GM12872 (cell line): Measurements from ENCODE around the gene ADAMTS15.

Experiments
- TF ChIP-seq, protein P1 (sequence below): IDR thresholded peaks from 3 replicates; pipeline ENCODE4 v1.5.1; 2011; ENCODE audit warnings: low read depth, mild to moderate bottlenecking, low read length, moderate library complexity; ENCODE audit not compliant: insufficient read depth

ADAMTS15 gene

DNA sequence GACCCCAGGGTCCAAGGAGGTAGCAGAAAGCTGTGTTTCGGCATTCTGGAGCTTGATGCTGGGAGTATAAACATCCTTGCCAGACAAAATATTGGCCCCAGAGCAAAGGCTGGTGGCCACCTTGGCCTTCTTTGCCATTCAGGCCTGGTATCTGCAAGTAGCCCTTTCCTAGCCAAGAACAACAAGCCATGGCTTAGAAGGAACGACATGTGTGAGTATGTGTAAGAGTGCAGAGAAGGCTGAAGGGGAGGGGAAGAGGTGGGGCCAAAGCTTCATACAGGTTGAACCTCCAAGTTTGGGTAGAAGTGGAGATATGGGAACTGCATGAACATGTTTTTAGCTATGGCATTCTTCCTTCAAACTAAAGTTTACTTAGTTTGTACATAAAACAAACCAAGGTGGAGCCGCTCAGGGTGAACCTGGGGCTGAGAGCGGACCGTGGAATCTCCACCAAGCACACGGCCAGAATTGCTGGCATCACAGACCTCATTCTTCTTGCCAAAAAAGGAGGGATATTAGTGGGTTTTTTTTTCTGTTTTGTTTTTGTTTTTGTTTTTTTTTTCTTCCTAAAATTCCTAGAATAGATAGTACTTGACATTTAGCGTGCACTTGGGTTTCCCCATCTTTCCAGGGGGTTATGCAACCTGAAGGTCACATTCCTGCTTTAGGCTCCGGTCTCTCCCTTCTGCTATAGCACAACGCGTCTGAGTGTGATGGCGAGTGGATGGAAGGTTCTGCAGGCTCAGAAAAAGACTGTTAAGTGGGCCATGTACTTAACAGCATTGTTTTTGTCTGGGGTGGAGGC lies 70.9 kb downstream of the ADAMTS15 start:
- TF ChIP-seq, protein P1, sequence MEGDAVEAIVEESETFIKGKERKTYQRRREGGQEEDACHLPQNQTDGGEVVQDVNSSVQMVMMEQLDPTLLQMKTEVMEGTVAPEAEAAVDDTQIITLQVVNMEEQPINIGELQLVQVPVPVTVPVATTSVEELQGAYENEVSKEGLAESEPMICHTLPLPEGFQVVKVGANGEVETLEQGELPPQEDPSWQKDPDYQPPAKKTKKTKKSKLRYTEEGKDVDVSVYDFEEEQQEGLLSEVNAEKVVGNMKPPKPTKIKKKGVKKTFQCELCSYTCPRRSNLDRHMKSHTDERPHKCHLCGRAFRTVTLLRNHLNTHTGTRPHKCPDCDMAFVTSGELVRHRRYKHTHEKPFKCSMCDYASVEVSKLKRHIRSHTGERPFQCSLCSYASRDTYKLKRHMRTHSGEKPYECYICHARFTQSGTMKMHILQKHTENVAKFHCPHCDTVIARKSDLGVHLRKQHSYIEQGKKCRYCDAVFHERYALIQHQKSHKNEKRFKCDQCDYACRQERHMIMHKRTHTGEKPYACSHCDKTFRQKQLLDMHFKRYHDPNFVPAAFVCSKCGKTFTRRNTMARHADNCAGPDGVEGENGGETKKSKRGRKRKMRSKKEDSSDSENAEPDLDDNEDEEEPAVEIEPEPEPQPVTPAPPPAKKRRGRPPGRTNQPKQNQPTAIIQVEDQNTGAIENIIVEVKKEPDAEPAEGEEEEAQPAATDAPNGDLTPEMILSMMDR: no peak

DNA sequence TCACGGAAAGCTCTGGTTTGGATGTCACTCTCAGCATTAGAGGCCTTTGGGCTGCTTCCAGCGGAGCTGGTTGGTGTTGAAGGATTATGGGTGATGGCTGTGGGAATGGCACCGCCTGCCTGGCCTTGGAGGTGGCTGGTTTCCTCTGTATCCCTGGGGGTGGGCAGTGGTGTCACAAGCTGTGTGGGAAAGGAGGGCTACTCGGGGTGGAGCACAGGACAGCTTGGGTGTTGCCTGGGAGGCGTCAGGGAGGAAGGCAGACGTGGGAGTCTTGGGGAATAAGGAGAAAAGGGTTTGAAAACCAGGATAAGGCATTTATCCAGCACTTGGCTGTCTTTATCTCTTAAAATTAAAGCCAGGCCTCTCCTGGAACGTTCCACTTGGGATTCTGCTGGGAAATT lies 71.8 kb downstream of the ADAMTS15 start:
- TF ChIP-seq, protein P1: no peak

DNA sequence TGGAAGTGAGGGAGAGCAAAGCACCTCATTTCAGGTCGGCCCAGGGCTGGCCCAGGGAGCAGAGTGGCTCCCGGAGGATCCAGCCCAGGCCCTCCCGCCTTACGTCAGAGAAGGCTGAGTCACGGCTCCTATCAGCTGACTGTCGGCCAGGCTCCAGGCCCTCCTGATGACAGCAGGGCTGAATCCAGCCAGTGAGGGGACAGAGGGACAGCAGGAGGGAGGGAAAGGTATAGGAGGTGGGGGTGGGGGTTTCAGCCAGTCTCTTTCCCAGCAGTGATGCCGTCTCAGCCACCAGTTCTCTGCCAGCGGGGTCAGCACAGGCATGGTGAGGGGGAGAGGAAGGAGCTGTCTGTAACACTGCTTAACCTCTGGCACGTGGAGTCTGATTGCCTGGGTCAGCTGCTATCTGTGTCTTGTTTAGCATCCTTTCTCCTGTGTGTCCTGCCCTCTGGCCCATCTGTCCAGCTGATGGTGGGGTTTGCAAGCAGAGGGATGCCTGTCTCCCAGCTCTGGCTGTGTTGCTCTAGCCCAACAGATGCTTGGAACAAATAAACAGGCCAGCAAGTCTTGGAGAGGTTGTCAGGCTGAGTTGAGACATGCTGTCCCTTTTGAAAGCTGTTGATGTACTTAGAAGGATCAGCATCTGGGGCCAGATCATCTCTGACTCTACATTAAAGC lies 74.0 kb downstream of the ADAMTS15 start:
- TF ChIP-seq, protein P1: no peak

DNA sequence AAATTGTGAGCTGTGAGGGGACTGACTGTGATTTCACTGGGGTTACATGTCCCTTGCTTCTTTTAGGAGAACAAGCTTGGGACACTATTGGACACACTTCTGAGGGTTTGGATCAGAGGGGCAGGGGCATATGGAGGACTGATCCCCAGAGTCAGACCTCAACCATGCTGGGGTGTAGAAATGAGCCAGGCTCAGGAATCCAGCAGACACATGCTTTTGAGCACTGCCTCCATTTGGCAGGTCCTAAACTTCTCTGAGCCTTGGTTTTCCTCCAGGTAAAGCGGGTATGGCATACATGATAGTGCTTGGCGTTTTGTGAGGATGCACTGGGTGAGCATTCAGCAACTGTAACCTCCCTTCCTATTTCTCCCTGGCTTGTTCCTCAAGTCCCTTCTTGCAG lies 74.7 kb downstream of the ADAMTS15 start:
- TF ChIP-seq, protein P1: no peak

DNA sequence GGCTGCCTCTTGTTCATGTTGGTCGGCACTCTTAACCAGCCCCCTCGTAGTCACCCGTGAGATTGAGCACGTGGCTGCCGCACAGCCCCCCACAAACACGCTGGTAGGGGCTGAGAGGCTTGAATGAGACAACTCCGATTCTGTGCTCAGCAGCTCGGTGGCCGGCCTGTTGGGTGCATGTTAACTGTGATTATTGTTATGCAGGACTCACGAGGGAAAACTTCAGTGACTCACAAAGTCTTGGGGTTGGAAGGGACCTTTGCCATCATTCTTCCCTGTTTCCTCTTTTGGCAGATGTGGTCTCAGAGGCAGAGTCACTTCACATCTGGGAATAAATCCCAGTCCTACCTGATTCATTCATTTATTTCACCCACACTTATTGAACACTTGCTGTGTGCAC lies 75.2 kb downstream of the ADAMTS15 start:
- TF ChIP-seq, protein P1: no peak

DNA sequence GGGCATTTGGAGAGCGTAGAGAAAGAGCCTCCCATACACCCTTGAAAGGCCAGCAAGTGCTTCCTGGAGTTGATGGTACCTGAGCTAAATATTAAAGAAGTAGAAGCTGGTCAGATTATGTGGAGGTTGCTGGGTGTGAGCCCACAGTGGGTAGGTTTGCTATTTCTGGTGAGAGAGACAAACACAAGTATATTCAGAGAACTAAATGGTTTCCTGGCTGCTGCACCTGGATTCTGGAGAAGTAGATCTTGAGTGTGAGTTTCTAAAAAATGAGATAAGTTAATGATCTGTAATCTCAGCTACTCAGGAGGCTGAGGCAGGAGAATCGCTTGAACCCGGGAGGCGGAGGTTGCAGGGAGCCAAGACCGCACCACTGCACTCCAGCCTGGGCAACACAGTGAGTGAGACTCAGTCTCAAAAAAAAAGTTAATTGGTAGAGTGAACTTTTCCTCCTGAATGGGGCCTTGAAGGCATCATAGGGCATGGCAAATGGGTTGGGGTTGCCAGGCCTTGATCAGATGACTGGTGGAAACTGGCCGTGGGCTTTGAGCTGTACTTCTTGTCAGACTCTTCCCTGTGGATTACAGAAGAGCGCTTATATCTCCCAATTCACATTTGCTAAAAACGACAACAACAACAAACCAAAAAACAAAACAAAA lies 75.8 kb downstream of the ADAMTS15 start:
- TF ChIP-seq, protein P1: no peak

DNA sequence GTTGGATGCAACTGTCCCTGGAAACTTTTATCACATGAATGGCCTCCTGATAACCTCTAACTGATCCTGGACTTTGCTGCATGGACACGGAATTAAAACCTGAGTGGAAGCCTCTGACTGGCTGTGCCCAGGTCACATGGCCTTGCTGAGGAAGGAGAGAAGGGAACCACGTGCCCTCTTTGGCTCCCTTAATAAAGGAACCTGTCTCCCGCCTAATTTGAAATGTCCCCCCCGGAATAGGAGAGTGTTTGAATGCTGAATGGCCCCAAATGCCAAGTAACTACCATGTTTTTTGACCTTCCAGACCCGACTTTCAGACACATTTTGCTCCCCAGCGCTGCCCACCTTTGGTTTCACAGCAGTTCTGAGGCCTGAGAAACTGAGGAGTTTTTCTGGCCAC lies 76.9 kb downstream of the ADAMTS15 start:
- TF ChIP-seq, protein P1: no peak
